Keratinocyte (primary cell): ENCODE results near the gene WDR91. TPM values are rescaled to one million over a fixed set of nuclear protein-coding genes. Genes with fewer than 3 reads are reported as not detected.
"Not testable (repeated sequence)": the region's sequence is repeated elsewhere in the genome, so short reads cannot be mapped to it uniquely, and the experiment has no call there.

Experiments
- DNase-seq: peaks from one replicate; pipeline ENCODE4 v3.0.0-alpha.2; 2011; ENCODE audit warnings: low read depth, missing footprints, low spot score
- FAIRE-seq: peaks from 2 replicates; lab custom pipeline; 2011; peaks lifted over from hg19 to GRCh38; lab: Jason Lieb, UNC
- H2AFZ ChIP-seq: 2 replicates; pipeline ENCODE4 v1.6.0; 2012; ENCODE audit warnings: low read length, control low read depth, inconsistent platforms; ENCODE audit not compliant: control insufficient read depth
- H3K27ac ChIP-seq: 2 replicates; pipeline ENCODE4 v1.5.1; 2011; ENCODE audit warnings: low read length; ENCODE audit not compliant: control insufficient read depth, insufficient read depth
- H3K27me3 ChIP-seq: 3 replicates; pipeline ENCODE4 v1.6.0; 2011; ENCODE audit warnings: low read length; ENCODE audit not compliant: control insufficient read depth, insufficient read depth; ENCODE audit errors: extremely low read depth
- H3K36me3 ChIP-seq, 2 experiments: 2 replicates in 1 of 2; 3 replicates in 1 of 2; pipeline ENCODE4 v1.5.1; 2011; ENCODE audit warnings: low read length in 2 of 2, mild to moderate bottlenecking in 1 of 2; ENCODE audit not compliant: control insufficient read depth in 2 of 2, insufficient read depth in 2 of 2; ENCODE audit errors: extremely low read depth in 1 of 2
- H3K4me1 ChIP-seq: 3 replicates; pipeline ENCODE4 v1.5.1; 2011; ENCODE audit warnings: low read length; ENCODE audit not compliant: control insufficient read depth, insufficient read depth; ENCODE audit errors: extremely low read depth
- H3K4me2 ChIP-seq: 3 replicates; pipeline ENCODE4 v1.6.0; 2011; ENCODE audit warnings: low read depth, low read length; ENCODE audit not compliant: control insufficient read depth, insufficient read depth; ENCODE audit errors: extremely low read depth
- H3K4me3 ChIP-seq, 3 experiments: fragments of 200-600 bp in 1 of 3; sonication (generic) in 1 of 3; 2 replicates in 2 of 3; 3 replicates in 1 of 3; pipeline ENCODE4 v1.5.1; 2011 to 2016; ENCODE audit warnings: low read length in 3 of 3, mild to moderate bottlenecking in 3 of 3, control low read depth in 2 of 3, inconsistent platforms in 1 of 3, low read depth in 1 of 3, mixed read lengths in 1 of 3, mixed run types in 1 of 3, moderate library complexity in 1 of 3; ENCODE audit not compliant: control insufficient read depth in 2 of 3, insufficient read depth in 2 of 3; ENCODE audit errors: extremely low read depth in 1 of 3
- H3K79me2 ChIP-seq: 2 replicates; pipeline ENCODE4 v1.6.0; 2012; ENCODE audit warnings: low read length; ENCODE audit not compliant: control insufficient read depth, insufficient read depth
- H3K9ac ChIP-seq: 3 replicates; pipeline ENCODE4 v1.6.0; 2011; ENCODE audit warnings: low read length; ENCODE audit not compliant: control insufficient read depth, insufficient read depth; ENCODE audit errors: extremely low read depth
- H3K9me1 ChIP-seq: 3 replicates; pipeline ENCODE4 v1.6.0; 2011; ENCODE audit warnings: low read length; ENCODE audit not compliant: control insufficient read depth, insufficient read depth; ENCODE audit errors: extremely low read depth
- H3K9me3 ChIP-seq: 2 replicates; pipeline ENCODE4 v1.5.1; 2012; ENCODE audit warnings: low read depth, low read length; ENCODE audit not compliant: control insufficient read depth
- H4K20me1 ChIP-seq: 3 replicates; pipeline ENCODE4 v1.6.0; 2011; ENCODE audit warnings: low read length; ENCODE audit not compliant: control insufficient read depth, insufficient read depth; ENCODE audit errors: extremely low read depth
- CTCF ChIP-seq, 3 experiments: IDR thresholded peaks in 1 of 3; conservative IDR thresholded peaks in 1 of 3; optimal IDR thresholded peaks in 1 of 3; 2 replicates in 2 of 3; 3 replicates in 1 of 3; pipeline versions ENCODE3 to v1.5.1; 2011; ENCODE audit warnings: low read length in 3 of 3, mild to moderate bottlenecking in 3 of 3, moderate library complexity in 2 of 3, control low read depth in 1 of 3, inconsistent platforms in 1 of 3; ENCODE audit not compliant: insufficient read depth in 2 of 3; ENCODE audit errors: extremely low read depth in 1 of 3
- EZH2 ChIP-seq: IDR thresholded peaks from one replicate; pipeline ENCODE4 v1.6.1; 2012; ENCODE audit warnings: inconsistent platforms, mild to moderate bottlenecking, low read length, moderate library complexity
- dilution Hi-C: fragments of 300-500 bp; cut with MboI; formaldehyde crosslinking; loops from one replicate; pipeline ENCODE4 v1.7.0; 2020; ENCODE audit warnings: low sequenced_read_pairs; ENCODE audit not compliant: extremely low pct_ligation_motif_present
- polyA plus RNA-seq, 5 experiments: library from polyadenylated mRNA; depleted of rRNA in 3 of 5; stranded (reverse) in 3 of 5; stranded (forward) in 1 of 5; unstranded in 1 of 5; fragments of >200 nt; gene quantifications; 1 replicate in 1 of 5; 2 replicates in 3 of 5; 3 replicates in 1 of 5; pipeline versions ENCODE4 v1.2.1 to v1.2.3, GENCODE V29; 2011 to 2012; ENCODE audit warnings: missing spikeins in 2 of 5, low read depth in 1 of 5, low replicate concordance in 1 of 5

WDR91 gene
- polyA plus RNA-seq, 1 donor (not counting 4 experiments of a cell fraction or from before 2014, with no cell fraction given), result 22.5 TPM

GRCh38 chr7:135235841-135236240 lies 24.5 kb upstream of the WDR91 start:
- H3K27me3 ChIP-seq, result no peaks in the 10 kb centered on the region
- no peak overlapping the region for H3K27ac ChIP-seq
- no peaks in the 10 kb centered on the region for H3K9me3 ChIP-seq
- DNase-seq (no peak), FAIRE-seq (no peak)
- no peaks in the 10 kb centered on the region for H3K4me1 ChIP-seq
- H3K9me1 ChIP-seq, result no peaks in the 10 kb centered on the region
- TF ChIP-seq EZH2 (no peak), CTCF (optimal IDR thresholded peaks at IDR 0.05 in 1 of 3, IDR thresholded peaks at IDR 0.05 in 1 of 3, conservative IDR thresholded peaks at IDR 0.05 in 1 of 3; ENCODE audit: extremely low read depth in 1 of 3, insufficient read depth in 2 of 3, low read length in 3 of 3) (no peak)
- H4K20me1 ChIP-seq, result no peaks in the 10 kb centered on the region
- no peak overlapping the region for H3K4me2 ChIP-seq
- dilution Hi-C loops, result no loop called here
- H3K79me2 ChIP-seq, result no peaks in the 10 kb centered on the region
- H3K9ac ChIP-seq, result no peak overlapping the region
- no peaks in the 10 kb centered on the region for H3K36me3 ChIP-seq
- no peak overlapping the region for H3K4me3 ChIP-seq
- no peak overlapping the region for H2AFZ ChIP-seq

GRCh38 chr7:135234727-135235126 lies 23.4 kb upstream of the WDR91 start:
- dilution Hi-C loops, result no loop called here
- H3K9me1 ChIP-seq, result no peaks in the 10 kb centered on the region
- H4K20me1 ChIP-seq, result no peaks in the 10 kb centered on the region
- no peak overlapping the region for H3K4me3 ChIP-seq
- no peak overlapping the region for H3K9ac ChIP-seq
- DNase-seq (no peak), FAIRE-seq (no peak)
- no peak overlapping the region for H3K27ac ChIP-seq
- no peak overlapping the region for H3K4me2 ChIP-seq
- no peaks in the 10 kb centered on the region for H3K4me1 ChIP-seq
- no peaks in the 10 kb centered on the region for H3K36me3 ChIP-seq
- TF ChIP-seq CTCF (optimal IDR thresholded peaks at IDR 0.05 in 1 of 3, IDR thresholded peaks at IDR 0.05 in 1 of 3, conservative IDR thresholded peaks at IDR 0.05 in 1 of 3; ENCODE audit: extremely low read depth in 1 of 3, insufficient read depth in 2 of 3, low read length in 3 of 3), result no peak
- no peak for TF ChIP-seq EZH2
- H3K9me3 ChIP-seq, result no peaks in the 10 kb centered on the region
- no peaks in the 10 kb centered on the region for H3K79me2 ChIP-seq
- H2AFZ ChIP-seq, result no peak overlapping the region
- H3K27me3 ChIP-seq, result no peaks in the 10 kb centered on the region

DNA sequence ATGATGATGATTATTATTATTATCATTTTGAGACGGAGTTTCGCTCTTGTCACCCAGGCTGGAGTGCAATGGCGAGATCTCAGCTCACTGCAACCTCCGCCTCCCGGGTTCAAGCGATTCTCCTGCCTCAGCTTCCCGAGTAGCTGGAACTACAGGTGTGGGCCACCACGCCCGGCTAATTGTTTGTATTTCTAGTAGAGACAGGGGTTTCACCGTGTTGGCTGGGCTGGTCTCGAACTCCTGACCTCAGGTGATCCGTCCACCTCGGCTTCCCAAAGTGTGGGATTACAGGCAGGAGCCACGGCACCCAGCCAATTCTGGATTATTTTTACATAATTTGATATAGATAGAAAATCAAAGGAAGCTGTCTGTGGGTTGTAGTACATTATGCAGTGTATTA lies 22.8 kb upstream of the WDR91 start:
- H3K36me3 ChIP-seq, H4K20me1 ChIP-seq, H3K4me1 ChIP-seq, dilution Hi-C loops, H3K79me2 ChIP-seq, H3K9me1 ChIP-seq, H3K4me2 ChIP-seq, H3K9ac ChIP-seq, DNase-seq, H3K4me3 ChIP-seq, H3K9me3 ChIP-seq, H2AFZ ChIP-seq, H3K27me3 ChIP-seq, FAIRE-seq, H3K27ac ChIP-seq: not testable (repeated sequence)
